ENCODE measurements around the gene CFDP1. TPM values are rescaled to one million over a fixed set of nuclear protein-coding genes. Genes with fewer than 3 reads are reported as not detected.

Gene CFDP1
- total RNA-seq, 1 experiment from 2014 or later, result 52.6 TPM

DNA sequence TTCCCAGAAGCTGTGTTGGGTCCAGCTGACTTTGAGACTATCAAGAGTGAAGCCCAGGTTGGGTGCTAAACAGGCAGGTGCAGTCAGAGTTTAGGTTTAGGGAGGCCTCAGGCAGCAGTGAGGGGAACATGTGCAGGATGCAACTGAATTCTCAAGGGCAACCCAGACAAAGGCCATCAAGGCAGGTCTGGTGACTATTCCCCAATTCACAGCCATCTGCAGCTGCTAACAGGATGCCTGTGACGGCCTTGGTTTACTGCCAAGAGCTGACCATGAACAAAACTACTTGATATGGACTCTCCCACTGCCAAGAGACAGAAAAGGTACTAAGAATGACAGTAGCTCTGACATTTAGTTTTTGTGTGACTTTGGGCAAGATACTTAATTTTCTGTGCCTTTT is 136.7 kb downstream of the CFDP1 start:
- Histone ChIP-seq H4K20me1 (ENCODE audit: insufficient read depth) (no peaks in the 10 kb centered on the region), H3K4me1 (replicated peaks; ENCODE audit: insufficient read depth) (no peaks in the 10 kb centered on the region), H3K9me3 (ENCODE audit: insufficient read depth, low read depth) (no peaks in the 10 kb centered on the region), H3K79me2 (ENCODE audit: low read depth) (no peaks in the 10 kb centered on the region), H3K4me2 (no peak overlapping the region), H2AFZ (no peak overlapping the region), H3K9me2 (ENCODE audit: insufficient read depth) (no peaks in the 10 kb centered on the region), H3F3A (ENCODE audit: insufficient read depth, low read depth) (no peaks in the 10 kb centered on the region; the same call in 1 of the 2 replicates), H3K36me3 (ENCODE audit: low read depth) (peaks cover 11% of the 10 kb centered on the region; the same call in 1 of the 2 replicates), H3K27ac (no peak overlapping the region), H3K27me3 (ENCODE audit: insufficient read depth, low read depth) (no peaks in the 10 kb centered on the region), H3K4me3 (no peak overlapping the region)
- ChIA-PET CTCF (no interaction called here), POLR2A (ENCODE audit: unreplicated experiment) (no interaction called here)
- no peak for TF ChIP-seq EZH2 (IDR thresholded peaks at IDR 0.05; ENCODE audit: low read depth)
- TF ChIP-seq, protein P1, sequence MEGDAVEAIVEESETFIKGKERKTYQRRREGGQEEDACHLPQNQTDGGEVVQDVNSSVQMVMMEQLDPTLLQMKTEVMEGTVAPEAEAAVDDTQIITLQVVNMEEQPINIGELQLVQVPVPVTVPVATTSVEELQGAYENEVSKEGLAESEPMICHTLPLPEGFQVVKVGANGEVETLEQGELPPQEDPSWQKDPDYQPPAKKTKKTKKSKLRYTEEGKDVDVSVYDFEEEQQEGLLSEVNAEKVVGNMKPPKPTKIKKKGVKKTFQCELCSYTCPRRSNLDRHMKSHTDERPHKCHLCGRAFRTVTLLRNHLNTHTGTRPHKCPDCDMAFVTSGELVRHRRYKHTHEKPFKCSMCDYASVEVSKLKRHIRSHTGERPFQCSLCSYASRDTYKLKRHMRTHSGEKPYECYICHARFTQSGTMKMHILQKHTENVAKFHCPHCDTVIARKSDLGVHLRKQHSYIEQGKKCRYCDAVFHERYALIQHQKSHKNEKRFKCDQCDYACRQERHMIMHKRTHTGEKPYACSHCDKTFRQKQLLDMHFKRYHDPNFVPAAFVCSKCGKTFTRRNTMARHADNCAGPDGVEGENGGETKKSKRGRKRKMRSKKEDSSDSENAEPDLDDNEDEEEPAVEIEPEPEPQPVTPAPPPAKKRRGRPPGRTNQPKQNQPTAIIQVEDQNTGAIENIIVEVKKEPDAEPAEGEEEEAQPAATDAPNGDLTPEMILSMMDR (conservative IDR thresholded peaks at IDR 0.05), result no peak
- BruUV-seq (replicated peaks), result no TSS peak
- no peak for DNase-seq
- intact Hi-C loops (cut with micrococcal nuclease; ENCODE audit: unreplicated experiment), result no loop called here

DNA sequence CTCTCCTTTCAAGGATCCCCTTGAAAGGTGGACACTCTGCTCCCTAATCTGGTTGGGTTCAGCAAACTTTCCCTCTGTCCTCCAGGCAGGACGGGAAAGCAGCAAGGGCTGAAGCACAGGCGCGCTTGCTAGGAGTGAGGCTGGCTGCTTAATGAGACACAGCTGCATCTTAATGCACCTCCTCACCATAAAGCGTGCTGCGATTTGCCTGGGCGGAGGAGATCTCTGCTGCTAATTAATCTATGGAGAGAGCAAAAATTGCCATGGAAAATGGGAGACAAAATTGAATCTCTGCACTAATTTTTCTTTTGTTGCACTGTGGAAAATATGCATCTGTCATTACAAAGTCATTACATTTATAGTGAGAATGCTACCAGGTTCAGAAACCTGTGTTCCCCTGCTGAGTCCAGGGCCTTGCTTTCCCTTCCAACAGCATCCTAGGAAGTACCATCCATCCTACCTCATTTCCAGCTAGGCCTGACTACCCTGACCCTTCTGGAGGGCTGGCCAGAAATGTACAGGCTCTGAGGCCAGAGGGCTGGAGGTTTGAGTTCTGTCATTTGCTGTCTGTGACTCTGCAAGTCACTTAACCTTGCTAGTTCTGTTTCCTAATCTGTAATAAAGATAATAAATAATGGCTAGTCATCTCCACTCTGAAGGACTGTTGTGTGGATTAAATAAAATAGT is 138.4 kb downstream of the CFDP1 start:
- intact Hi-C loops (cut with micrococcal nuclease; ENCODE audit: unreplicated experiment), result no loop called here
- Histone ChIP-seq H3F3A (ENCODE audit: insufficient read depth, low read depth) (no peaks in the 10 kb centered on the region; the same call in 1 of the 2 replicates), H3K79me2 (ENCODE audit: low read depth) (no peaks in the 10 kb centered on the region), H3K27ac (no peak overlapping the region), H3K27me3 (ENCODE audit: insufficient read depth, low read depth) (no peaks in the 10 kb centered on the region), H3K9me2 (ENCODE audit: insufficient read depth) (no peaks in the 10 kb centered on the region), H3K36me3 (ENCODE audit: low read depth) (peaks cover 15% of the 10 kb centered on the region; the same call in 1 of the 2 replicates), H2AFZ (no peak overlapping the region), H3K4me1 (replicated peaks; ENCODE audit: insufficient read depth) (no peaks in the 10 kb centered on the region), H3K4me3 (no peak overlapping the region), H4K20me1 (ENCODE audit: insufficient read depth) (no peaks in the 10 kb centered on the region), H3K9me3 (ENCODE audit: insufficient read depth, low read depth) (no peaks in the 10 kb centered on the region), H3K4me2 (no peak overlapping the region)
- POLR2A ChIA-PET (ENCODE audit: unreplicated experiment), result no interaction called here
- TF ChIP-seq, protein P1 (conservative IDR thresholded peaks at IDR 0.05), result no peak
- TF ChIP-seq EZH2 (IDR thresholded peaks at IDR 0.05; ENCODE audit: low read depth), result no peak
- CTCF ChIA-PET, result no interaction called here
- no peak for DNase-seq
- BruUV-seq (replicated peaks), result no TSS peak

DNA sequence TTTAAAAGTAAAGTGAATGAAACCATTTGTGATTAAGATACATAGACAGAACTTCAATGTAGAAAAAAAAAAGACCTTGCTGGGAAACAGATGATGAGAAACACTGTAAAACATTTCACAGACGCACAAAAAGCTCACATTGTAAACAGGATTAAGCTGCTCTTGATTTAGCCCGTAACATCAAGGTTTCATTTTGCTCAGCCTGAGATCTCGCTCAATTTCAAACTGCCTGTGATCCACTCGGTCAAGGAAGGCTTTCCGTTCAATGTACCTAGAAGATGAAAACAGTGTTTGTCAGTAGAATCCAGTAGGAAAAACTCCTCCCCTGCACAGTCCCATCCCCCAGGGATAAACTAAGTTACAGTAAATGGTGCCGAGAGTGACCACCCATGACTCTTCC is 139.5 kb downstream of the CFDP1 start:
- Histone ChIP-seq H3K79me2 (ENCODE audit: low read depth) (no peaks in the 10 kb centered on the region), H3K4me1 (replicated peaks; ENCODE audit: insufficient read depth) (0 out of 2 replicates have a peak, but pooled peaks cover 3% of the 10 kb centered on the region), H3F3A (ENCODE audit: insufficient read depth, low read depth) (no peaks in the 10 kb centered on the region; the same call in 1 of the 2 replicates), H3K9me2 (ENCODE audit: insufficient read depth) (no peaks in the 10 kb centered on the region), H3K27ac (no peak overlapping the region), H3K4me2 (no peak overlapping the region), H3K9me3 (ENCODE audit: insufficient read depth, low read depth) (no peaks in the 10 kb centered on the region), H4K20me1 (ENCODE audit: insufficient read depth) (no peaks in the 10 kb centered on the region), H3K36me3 (ENCODE audit: low read depth) (peaks cover 15% of the 10 kb centered on the region; the same call in 1 of the 2 replicates), H2AFZ (no peak overlapping the region), H3K27me3 (ENCODE audit: insufficient read depth, low read depth) (no peaks in the 10 kb centered on the region), H3K4me3 (no peak overlapping the region)
- intact Hi-C loops (cut with micrococcal nuclease; ENCODE audit: unreplicated experiment), result no loop called here
- no TSS peak for BruUV-seq (replicated peaks)
- DNase-seq, result no peak
- POLR2A ChIA-PET (ENCODE audit: unreplicated experiment), result interaction anchor here (0.7 kb wide), 2 partner anchors 72 to 229 kb away, joined by 3 to 8 read pairs; no protein-coding TSS in a partner anchor
- CTCF ChIA-PET, result interaction anchor here (1.0 kb wide), 1 partner anchor 10 kb away, joined by 4 read pairs; no protein-coding TSS in a partner anchor
- TF ChIP-seq, protein P1 (conservative IDR thresholded peaks at IDR 0.05), result no peak
- no peak for TF ChIP-seq EZH2 (IDR thresholded peaks at IDR 0.05; ENCODE audit: low read depth)

Data from PC-9 (cell line).